Epithelial cell of proximal tubule (primary cell): ENCODE results near the gene ALS2CL. TPM values are rescaled to one million over a fixed set of nuclear protein-coding genes. Genes with fewer than 3 reads are reported as not detected.

Source experiments
- DNase-seq: peaks from one replicate; pipeline ENCODE4 v3.0.0-alpha.2; 2011; ENCODE audit warnings: low read depth
- H3K4me3 ChIP-seq: 2 replicates; pipeline ENCODE4 v1.5.1; 2011; ENCODE audit warnings: low read depth, mild to moderate bottlenecking, low read length
- total RNA-seq: library from RNA; depleted of rRNA; stranded (reverse); fragments of >200 nt; gene quantifications from 2 replicates; pipeline ENCODE4 v1.2.3, GENCODE V29; 2015
- TF ChIP-seq, protein P1 (sequence below): conservative IDR thresholded peaks from 2 replicates; pipeline ENCODE4 v1.5.1; 2012; ENCODE audit warnings: low read depth, mild to moderate bottlenecking, low read length

Gene ALS2CL
- total RNA-seq, 1 donor from 2014 or later, result 17.8 TPM

DNA sequence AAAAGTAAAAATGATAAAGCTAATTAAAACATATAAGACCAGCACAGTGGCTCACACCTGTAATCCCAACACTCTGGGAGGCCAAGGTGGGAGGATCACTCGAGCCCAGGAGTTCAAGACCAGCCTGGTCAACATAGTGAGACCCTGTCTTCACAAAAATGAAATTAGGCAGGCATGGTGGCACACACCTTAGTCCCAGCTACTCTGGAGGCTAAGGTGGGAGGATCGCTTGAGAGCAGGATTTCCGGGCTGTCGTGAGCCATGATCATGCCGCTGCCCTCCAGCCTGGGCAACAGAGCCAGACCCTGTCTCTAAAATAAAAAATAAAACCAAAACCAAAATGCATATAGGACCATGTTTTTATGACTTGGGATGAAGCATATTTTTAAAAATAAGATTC, 29.0 kb upstream of the ALS2CL start:
- TF ChIP-seq, protein P1, sequence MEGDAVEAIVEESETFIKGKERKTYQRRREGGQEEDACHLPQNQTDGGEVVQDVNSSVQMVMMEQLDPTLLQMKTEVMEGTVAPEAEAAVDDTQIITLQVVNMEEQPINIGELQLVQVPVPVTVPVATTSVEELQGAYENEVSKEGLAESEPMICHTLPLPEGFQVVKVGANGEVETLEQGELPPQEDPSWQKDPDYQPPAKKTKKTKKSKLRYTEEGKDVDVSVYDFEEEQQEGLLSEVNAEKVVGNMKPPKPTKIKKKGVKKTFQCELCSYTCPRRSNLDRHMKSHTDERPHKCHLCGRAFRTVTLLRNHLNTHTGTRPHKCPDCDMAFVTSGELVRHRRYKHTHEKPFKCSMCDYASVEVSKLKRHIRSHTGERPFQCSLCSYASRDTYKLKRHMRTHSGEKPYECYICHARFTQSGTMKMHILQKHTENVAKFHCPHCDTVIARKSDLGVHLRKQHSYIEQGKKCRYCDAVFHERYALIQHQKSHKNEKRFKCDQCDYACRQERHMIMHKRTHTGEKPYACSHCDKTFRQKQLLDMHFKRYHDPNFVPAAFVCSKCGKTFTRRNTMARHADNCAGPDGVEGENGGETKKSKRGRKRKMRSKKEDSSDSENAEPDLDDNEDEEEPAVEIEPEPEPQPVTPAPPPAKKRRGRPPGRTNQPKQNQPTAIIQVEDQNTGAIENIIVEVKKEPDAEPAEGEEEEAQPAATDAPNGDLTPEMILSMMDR, result no peak
- no peak for DNase-seq
- H3K4me3 ChIP-seq, result no peak overlapping the region

GRCh38 chr3:46721009-46721408, 27.5 kb upstream of the ALS2CL start:
- no peak overlapping the region for H3K4me3 ChIP-seq
- DNase-seq, result no peak
- TF ChIP-seq, protein P1, result no peak

DNA sequence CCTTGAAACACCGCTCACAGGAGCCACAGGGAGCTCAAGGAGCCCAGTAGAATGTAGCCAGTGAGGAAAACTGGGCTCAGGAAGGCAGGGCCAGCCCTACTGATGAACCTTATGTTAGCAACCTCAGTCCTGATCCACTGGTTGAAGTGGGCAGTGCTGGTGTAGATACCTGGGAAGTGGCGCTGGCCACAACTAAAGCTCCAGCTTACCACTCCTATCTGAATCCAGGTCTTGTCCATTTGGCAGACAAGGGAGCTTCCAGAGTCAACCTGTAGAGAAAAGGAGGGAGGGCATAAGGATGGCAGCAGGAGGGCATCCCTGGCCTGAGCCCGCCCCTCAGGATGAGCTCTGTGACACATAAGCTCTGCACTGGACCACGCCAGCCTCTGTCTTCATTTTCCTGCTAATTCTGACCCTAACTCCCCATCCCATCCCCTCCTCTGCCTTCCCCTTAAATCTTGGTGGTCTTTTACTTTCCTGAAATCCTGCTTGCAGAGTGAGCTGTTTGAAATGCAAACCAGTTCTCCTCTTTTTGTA, 26.3 kb upstream of the ALS2CL start:
- H3K4me3 ChIP-seq, result no peak overlapping the region
- TF ChIP-seq, protein P1, result no peak
- no peak for DNase-seq

- DNase-seq, result no peak
- no peak overlapping the region for H3K4me3 ChIP-seq
- TF ChIP-seq, protein P1, result no peak
Observed at GRCh38 chr3:46719044-46719565, 25.6 kb upstream of the ALS2CL start.

- TF ChIP-seq, protein P1, result no peak
- no peak within 1 kb of the TSS for H3K4me3 ChIP-seq
- no peak for DNase-seq
Observed at GRCh38 chr3:46717447-46718231, 24.2 kb upstream of the ALS2CL start, which contains the start of gene PRSS50. PRSS50 (minus strand) TSS chr3:46717869; CDS start chr3:46717824, 45 bp downstream.

GRCh38 chr3:46716461-46717441, 23.3 kb upstream of the ALS2CL start:
- DNase-seq, result no peak
- TF ChIP-seq, protein P1, result no peak

More at GRCh38 chr3:46716461-46717441, 23.3 kb upstream of the ALS2CL start:
- H3K4me3 ChIP-seq, result no peak overlapping the region
